Measurements from ENCODE around the gene IL25.
"Not testable (repeated sequence)": the region's sequence is repeated elsewhere in the genome, so short reads cannot be mapped to it uniquely, and the experiment has no call there.

IL25 gene

GRCh38 chr14:23372509-23372908 lies at the start of gene IL25:
TSS of gene IL25 (plus strand) at chr14:23372809.
- no peak for DNase-seq

GRCh38 chr14:23323838-23324454 lies 48.7 kb upstream of the IL25 start:
- DNase-seq: no peak

- DNase-seq: no peak
Observed at GRCh38 chr14:23324455-23324846, 48.2 kb upstream of the IL25 start.

GRCh38 chr14:23324993-23325392 lies 47.6 kb upstream of the IL25 start:
- DNase-seq: no peak

- not testable (repeated sequence) for DNase-seq
Observed at GRCh38 chr14:23325746-23326145, 46.9 kb upstream of the IL25 start.

- DNase-seq: peak; percentile 79
Observed at GRCh38 chr14:23326491-23327332, 45.9 kb upstream of the IL25 start.

- peak; percentile 100 for DNase-seq
Observed at GRCh38 chr14:23327947-23328744, 44.5 kb upstream of the IL25 start.

- DNase-seq: no peak
Observed at GRCh38 chr14:23335623-23336022, 37.0 kb upstream of the IL25 start.

- no peak for DNase-seq
Observed at GRCh38 chr14:23339506-23340268, 32.9 kb upstream of the IL25 start.

- DNase-seq: no peak
Observed at GRCh38 chr14:23344481-23344880, 28.1 kb upstream of the IL25 start.

GRCh38 chr14:23345987-23346692 lies 26.5 kb upstream of the IL25 start:
- DNase-seq: no peak

GRCh38 chr14:23346693-23347405 lies 25.8 kb upstream of the IL25 start:
- DNase-seq: no peak

- no peak for DNase-seq
Observed at GRCh38 chr14:23347406-23348296, 25.0 kb upstream of the IL25 start.

- no peak for DNase-seq
Observed at GRCh38 chr14:23348297-23348655, 24.3 kb upstream of the IL25 start.

GRCh38 chr14:23349156-23349845 lies 23.3 kb upstream of the IL25 start:
- no peak for DNase-seq

- DNase-seq: peak; percentile 92
Observed at GRCh38 chr14:23351681-23352505, 20.7 kb upstream of the IL25 start.

- DNase-seq: peak; percentile 100
Observed at GRCh38 chr14:23352506-23353432, 19.8 kb upstream of the IL25 start, which contains the start of gene SLC22A17. TSS of gene SLC22A17 (minus strand) at chr14:23352887.

- DNase-seq: no peak
Observed at GRCh38 chr14:23353433-23353780, 19.2 kb upstream of the IL25 start.

Measured in NCI-H82 (cell line).